HAP-1 (cell line): ENCODE measurements around the gene ARHGAP8.

Experiments
- DNase-seq, 2 experiments: peaks; one replicate each; pipeline ENCODE4 v3.0.0-alpha.2; 2016 to 2020; ENCODE audit warnings: low spot score in 2 of 2
- H3K27me3 ChIP-seq: fragments of 250-450 bp; sonication (Bioruptor Pico); 2 replicates; pipeline ENCODE4 v1.5.1; 2020; ENCODE audit warnings: low read depth, mild to moderate bottlenecking, moderate library complexity
- H3K36me3 ChIP-seq: fragments of 250-450 bp; sonication (Bioruptor Pico); replicated peaks from 2 replicates; pipeline ENCODE4 v1.5.1; 2020; ENCODE audit warnings: mild to moderate bottlenecking
- H3K4me1 ChIP-seq: fragments of 250-450 bp; sonication (Bioruptor Pico); 2 replicates; pipeline ENCODE4 v1.5.1; 2020; ENCODE audit warnings: mild to moderate bottlenecking
- H3K4me3 ChIP-seq: fragments of 250-450 bp; sonication (Bioruptor Pico); 2 replicates; pipeline ENCODE4 v1.5.1; 2020; ENCODE audit warnings: mild to moderate bottlenecking, moderate library complexity
- H3K9me3 ChIP-seq: fragments of 250-450 bp; sonication (Bioruptor Pico); 2 replicates; pipeline ENCODE4 v1.5.1; 2020; ENCODE audit warnings: mild to moderate bottlenecking, moderate library complexity
- in situ Hi-C: fragments of 300-500 bp; cut with MboI; formaldehyde crosslinking; loops from 3 replicates; pipeline ENCODE4 v1.14.3; 2020; ENCODE audit warnings: low sequenced_read_pairs, inconsistent platforms, mixed read lengths

Gene ARHGAP8

GRCh38 chr22:44878483-44879300 is 126.3 kb downstream of the ARHGAP8 start:
- in situ Hi-C loops: no loop called here
- DNase-seq: no peak
- Histone ChIP-seq H3K27me3 (no peaks in the 10 kb centered on the region), H3K4me3 (no peak overlapping the region), H3K36me3 (no peaks in the 10 kb centered on the region; the same call in none of the 2 replicates), H3K9me3 (peaks cover 4% of the 10 kb centered on the region; the same call in 1 of the 2 replicates), H3K4me1 (no peaks in the 10 kb centered on the region)

- in situ Hi-C loops: no loop called here
Observed at GRCh38 chr22:44879301-44879680, 126.9 kb downstream of the ARHGAP8 start.

GRCh38 chr22:44880610-44881290 is 128.4 kb downstream of the ARHGAP8 start:
- Histone ChIP-seq H3K4me1 (no peaks in the 10 kb centered on the region), H3K27me3 (no peaks in the 10 kb centered on the region), H3K9me3 (peaks cover 4% of the 10 kb centered on the region; the same call in 1 of the 2 replicates), H3K4me3 (no peak overlapping the region), H3K36me3 (no peaks in the 10 kb centered on the region; the same call in none of the 2 replicates)
- in situ Hi-C loops: no loop called here
- DNase-seq: no peak

More at GRCh38 chr22:44879301-44879680, 126.9 kb downstream of the ARHGAP8 start:
- Histone ChIP-seq H3K36me3 (no peaks in the 10 kb centered on the region; the same call in none of the 2 replicates), H3K9me3 (peaks cover 4% of the 10 kb centered on the region; the same call in 1 of the 2 replicates), H3K4me1 (no peaks in the 10 kb centered on the region), H3K27me3 (no peaks in the 10 kb centered on the region), H3K4me3 (no peak overlapping the region)
- DNase-seq: no peak

GRCh38 chr22:44881624-44882023 is 129.2 kb downstream of the ARHGAP8 start:
- Histone ChIP-seq H3K4me3 (no peak overlapping the region), H3K27me3 (no peaks in the 10 kb centered on the region), H3K4me1 (no peaks in the 10 kb centered on the region), H3K9me3 (peaks cover 4% of the 10 kb centered on the region; the same call in 1 of the 2 replicates), H3K36me3 (no peaks in the 10 kb centered on the region; the same call in none of the 2 replicates)
- no peak for DNase-seq
- in situ Hi-C loops: no loop called here

GRCh38 chr22:44882226-44882905 is 130.0 kb downstream of the ARHGAP8 start:
- Histone ChIP-seq H3K27me3 (no peaks in the 10 kb centered on the region), H3K4me3 (no peak overlapping the region), H3K36me3 (no peaks in the 10 kb centered on the region; the same call in none of the 2 replicates), H3K9me3 (peaks cover 2% of the 10 kb centered on the region; the same call in 1 of the 2 replicates), H3K4me1 (no peaks in the 10 kb centered on the region)
- no peak for DNase-seq
- in situ Hi-C loops: no loop called here

- DNase-seq: no peak
- no peaks in the 10 kb centered on the region; the same call in none of the 2 replicates for H3K36me3 ChIP-seq
- no peaks in the 10 kb centered on the region for H3K4me1 ChIP-seq
- no peaks in the 10 kb centered on the region for H3K27me3 ChIP-seq
- no peak overlapping the region for H3K4me3 ChIP-seq
- in situ Hi-C loops: no loop called here
- no peaks in the 10 kb centered on the region for H3K9me3 ChIP-seq
Observed at GRCh38 chr22:44883011-44883421, 130.6 kb downstream of the ARHGAP8 start.

GRCh38 chr22:44884562-44884961 is 132.2 kb downstream of the ARHGAP8 start:
- Histone ChIP-seq H3K4me1 (no peaks in the 10 kb centered on the region), H3K4me3 (no peak overlapping the region), H3K9me3 (no peaks in the 10 kb centered on the region), H3K27me3 (no peaks in the 10 kb centered on the region), H3K36me3 (no peaks in the 10 kb centered on the region; the same call in none of the 2 replicates)
- in situ Hi-C loops: no loop called here
- DNase-seq: no peak

- H3K4me1 ChIP-seq: no peaks in the 10 kb centered on the region
- H3K4me3 ChIP-seq: no peak overlapping the region
- H3K36me3 ChIP-seq: no peaks in the 10 kb centered on the region; the same call in none of the 2 replicates
- H3K9me3 ChIP-seq: no peaks in the 10 kb centered on the region
- in situ Hi-C loops: no loop called here
- no peaks in the 10 kb centered on the region for H3K27me3 ChIP-seq
- peak in 1 of 2 experiments; percentile 3 for DNase-seq
Observed at GRCh38 chr22:44884968-44885805, 132.8 kb downstream of the ARHGAP8 start.

- no peaks in the 10 kb centered on the region for H3K9me3 ChIP-seq
- in situ Hi-C loops: no loop called here
- no peaks in the 10 kb centered on the region; the same call in none of the 2 replicates for H3K36me3 ChIP-seq
- no peaks in the 10 kb centered on the region for H3K27me3 ChIP-seq
- peak in 1 of 2 experiments; percentile 3 for DNase-seq
- H3K4me3 ChIP-seq: no peak overlapping the region
- no peaks in the 10 kb centered on the region for H3K4me1 ChIP-seq
Observed at GRCh38 chr22:44885806-44886360, 133.5 kb downstream of the ARHGAP8 start.

GRCh38 chr22:44887941-44888366 is 135.6 kb downstream of the ARHGAP8 start:
- Histone ChIP-seq H3K9me3 (no peaks in the 10 kb centered on the region), H3K4me3 (no peak overlapping the region), H3K27me3 (no peaks in the 10 kb centered on the region), H3K4me1 (no peaks in the 10 kb centered on the region), H3K36me3 (no peaks in the 10 kb centered on the region; the same call in none of the 2 replicates)
- DNase-seq: peak in 1 of 2 experiments; percentile 4
- in situ Hi-C loops: no loop called here

- H3K4me3 ChIP-seq: no peak overlapping the region
- in situ Hi-C loops: no loop called here
- H3K9me3 ChIP-seq: no peaks in the 10 kb centered on the region
- H3K27me3 ChIP-seq: no peaks in the 10 kb centered on the region
- H3K36me3 ChIP-seq: no peaks in the 10 kb centered on the region; the same call in none of the 2 replicates
- H3K4me1 ChIP-seq: no peaks in the 10 kb centered on the region
- peak in 1 of 2 experiments; percentile 44 for DNase-seq
Observed at GRCh38 chr22:44888491-44889254, 136.3 kb downstream of the ARHGAP8 start.
